ENCODE data around the gene AGBL1. TPM values are rescaled to one million over a fixed set of nuclear protein-coding genes. Genes with fewer than 3 reads are reported as not detected.

AGBL1 gene
- polyA plus RNA-seq, 1 experiment, result not detected

DNA sequence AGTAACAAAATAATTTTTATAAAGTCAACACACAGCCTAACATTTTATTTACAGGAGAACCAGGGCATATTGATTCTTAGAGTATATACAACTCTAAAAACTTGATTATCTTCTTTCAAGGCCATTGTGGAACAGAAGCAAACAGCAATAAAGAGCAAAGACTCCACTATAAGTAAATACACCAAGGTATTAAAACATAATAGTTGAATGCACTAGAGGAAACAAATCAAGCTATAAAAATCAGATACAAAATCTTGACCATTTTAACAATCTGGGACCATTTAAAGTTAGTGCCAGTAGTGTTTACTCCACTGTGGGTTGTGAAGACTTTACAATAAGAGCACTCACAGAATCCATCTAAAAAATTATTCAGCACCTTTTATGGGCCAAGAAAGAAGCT, 323.6 kb downstream of the AGBL1 start:
- Histone ChIP-seq H3K27me3 (ENCODE audit: control insufficient read depth, insufficient read depth, low read length) (no peaks in the 10 kb centered on the region), H3K4me3 (ENCODE audit: low read depth, low read length) (no peak overlapping the region), H3K27ac (ENCODE audit: low read depth, low read length) (no peak overlapping the region), H3K9me3 (ENCODE audit: control insufficient read depth, insufficient read depth, low read length) (peaks cover 16% of the 10 kb centered on the region)
- ChIA-PET POLR2A (no interaction called here), CTCF (no interaction called here)
- no peak for DNase-seq (ENCODE audit: low read depth, low spot score)
- TF ChIP-seq, protein P1, sequence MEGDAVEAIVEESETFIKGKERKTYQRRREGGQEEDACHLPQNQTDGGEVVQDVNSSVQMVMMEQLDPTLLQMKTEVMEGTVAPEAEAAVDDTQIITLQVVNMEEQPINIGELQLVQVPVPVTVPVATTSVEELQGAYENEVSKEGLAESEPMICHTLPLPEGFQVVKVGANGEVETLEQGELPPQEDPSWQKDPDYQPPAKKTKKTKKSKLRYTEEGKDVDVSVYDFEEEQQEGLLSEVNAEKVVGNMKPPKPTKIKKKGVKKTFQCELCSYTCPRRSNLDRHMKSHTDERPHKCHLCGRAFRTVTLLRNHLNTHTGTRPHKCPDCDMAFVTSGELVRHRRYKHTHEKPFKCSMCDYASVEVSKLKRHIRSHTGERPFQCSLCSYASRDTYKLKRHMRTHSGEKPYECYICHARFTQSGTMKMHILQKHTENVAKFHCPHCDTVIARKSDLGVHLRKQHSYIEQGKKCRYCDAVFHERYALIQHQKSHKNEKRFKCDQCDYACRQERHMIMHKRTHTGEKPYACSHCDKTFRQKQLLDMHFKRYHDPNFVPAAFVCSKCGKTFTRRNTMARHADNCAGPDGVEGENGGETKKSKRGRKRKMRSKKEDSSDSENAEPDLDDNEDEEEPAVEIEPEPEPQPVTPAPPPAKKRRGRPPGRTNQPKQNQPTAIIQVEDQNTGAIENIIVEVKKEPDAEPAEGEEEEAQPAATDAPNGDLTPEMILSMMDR (IDR thresholded peaks at IDR 0.05; ENCODE audit: low read depth, low read length), result no peak

DNA sequence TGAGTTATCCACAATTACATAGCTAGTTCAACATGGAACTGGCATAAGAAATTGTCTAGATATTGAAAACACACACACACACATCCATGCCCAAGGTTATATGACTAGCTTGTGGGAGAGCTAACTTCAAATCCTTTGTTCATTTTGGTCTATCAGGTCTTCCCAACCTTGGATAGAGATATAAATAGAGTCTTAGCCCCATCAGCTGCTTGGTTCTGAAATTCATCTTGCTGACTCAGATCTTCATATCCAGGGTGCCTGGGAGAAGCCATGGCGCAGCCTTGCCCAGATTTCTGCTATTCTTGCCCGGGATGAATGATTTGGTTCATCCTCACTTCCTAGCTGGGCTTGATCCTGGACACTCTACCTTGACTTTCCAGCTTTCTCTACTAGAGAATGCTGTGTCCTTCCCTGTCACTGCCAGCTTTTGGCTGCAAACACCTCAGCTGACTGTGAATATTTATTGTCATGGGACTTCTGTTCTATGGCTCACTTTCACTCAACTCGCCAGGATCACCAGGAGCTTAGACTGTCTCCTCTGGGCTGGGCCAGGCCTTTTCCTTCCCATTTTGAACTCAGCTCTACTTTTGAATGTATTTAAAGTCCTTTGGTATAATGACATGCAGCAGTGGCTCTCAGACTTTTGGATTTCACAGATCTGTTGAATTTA, 324.4 kb downstream of the AGBL1 start:
- POLR2A ChIA-PET, result no interaction called here
- CTCF ChIA-PET, result no interaction called here
- Histone ChIP-seq H3K9me3 (ENCODE audit: control insufficient read depth, insufficient read depth, low read length) (peaks cover 16% of the 10 kb centered on the region), H3K27ac (ENCODE audit: low read depth, low read length) (no peak overlapping the region), H3K27me3 (ENCODE audit: control insufficient read depth, insufficient read depth, low read length) (no peaks in the 10 kb centered on the region), H3K4me3 (ENCODE audit: low read depth, low read length) (no peak overlapping the region)
- no peak for DNase-seq (ENCODE audit: low read depth, low spot score)
- TF ChIP-seq, protein P1 (IDR thresholded peaks at IDR 0.05; ENCODE audit: low read depth, low read length), result no peak

DNA sequence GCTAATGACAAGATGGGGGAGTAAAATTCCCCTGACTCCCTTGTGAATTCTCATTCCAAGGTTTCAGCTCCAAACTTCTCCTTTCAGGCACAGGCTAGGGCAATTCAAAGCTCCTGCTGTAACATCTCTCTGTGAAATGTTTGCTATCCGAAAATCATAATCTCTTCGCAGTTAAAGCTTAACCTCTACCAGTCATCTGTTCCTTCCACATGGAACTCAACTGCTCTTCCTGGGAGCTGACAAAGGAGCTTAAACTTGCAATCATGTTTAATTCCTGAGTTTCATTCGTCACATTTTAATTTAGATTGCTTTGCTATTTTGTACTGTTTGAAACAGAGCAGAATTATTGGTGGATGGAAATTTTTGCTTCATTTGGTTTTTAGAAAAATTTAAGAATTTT, 328.6 kb downstream of the AGBL1 start:
- Histone ChIP-seq H3K27ac (ENCODE audit: low read depth, low read length) (no peak overlapping the region), H3K9me3 (ENCODE audit: control insufficient read depth, insufficient read depth, low read length) (peaks cover 22% of the 10 kb centered on the region), H3K27me3 (ENCODE audit: control insufficient read depth, insufficient read depth, low read length) (no peaks in the 10 kb centered on the region), H3K4me3 (ENCODE audit: low read depth, low read length) (no peak overlapping the region)
- DNase-seq (ENCODE audit: low read depth, low spot score), result no peak
- TF ChIP-seq, protein P1 (IDR thresholded peaks at IDR 0.05; ENCODE audit: low read depth, low read length), result no peak
- ChIA-PET CTCF (no interaction called here), POLR2A (no interaction called here)

DNA sequence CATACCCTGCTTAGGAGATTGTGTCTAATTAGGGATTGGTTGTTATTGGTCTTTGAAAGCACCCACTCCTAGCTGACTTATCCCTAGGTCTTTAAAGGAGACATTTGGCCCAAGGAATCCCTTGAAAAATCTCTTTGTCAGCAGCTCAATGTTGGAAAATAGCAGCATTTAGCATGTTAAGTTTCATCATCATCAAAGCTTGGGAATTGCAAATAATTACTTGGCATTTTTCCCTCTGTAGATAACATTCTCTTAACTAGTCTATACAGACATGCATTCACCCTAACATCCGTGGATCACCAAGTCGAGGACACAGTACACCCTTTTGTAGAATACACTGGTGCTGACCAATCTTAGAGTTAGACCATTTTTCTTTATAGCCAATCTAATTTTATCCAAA, 332.2 kb downstream of the AGBL1 start:
- ChIA-PET POLR2A (no interaction called here), CTCF (no interaction called here)
- Histone ChIP-seq H3K9me3 (ENCODE audit: control insufficient read depth, insufficient read depth, low read length) (peaks cover 13% of the 10 kb centered on the region; the same call in 1 of the 2 replicates), H3K4me3 (ENCODE audit: low read depth, low read length) (no peak overlapping the region), H3K27me3 (ENCODE audit: control insufficient read depth, insufficient read depth, low read length) (no peaks in the 10 kb centered on the region), H3K27ac (ENCODE audit: low read depth, low read length) (no peak overlapping the region)
- DNase-seq (ENCODE audit: low read depth, low spot score), result no peak
- TF ChIP-seq, protein P1 (IDR thresholded peaks at IDR 0.05; ENCODE audit: low read depth, low read length), result no peak

DNA sequence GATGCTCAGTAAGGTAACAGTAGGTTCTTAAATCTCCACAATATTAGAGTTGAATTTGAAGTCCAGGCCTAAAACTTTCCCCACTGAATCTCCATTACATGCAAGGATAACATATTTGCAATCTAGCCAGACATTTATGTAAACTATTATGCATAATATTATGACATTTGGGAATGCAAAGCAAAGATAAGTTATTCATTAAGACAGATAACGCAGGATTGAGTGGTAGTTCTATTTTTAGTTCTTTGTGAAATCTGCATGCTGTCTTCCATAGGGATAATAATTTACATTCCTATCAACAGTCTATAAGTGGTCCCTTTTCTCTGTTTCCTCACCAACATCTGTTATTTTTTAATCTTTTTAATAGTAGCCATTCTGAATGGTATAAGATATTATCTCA, 333.5 kb downstream of the AGBL1 start:
- Histone ChIP-seq H3K9me3 (ENCODE audit: control insufficient read depth, insufficient read depth, low read length) (peaks cover 10% of the 10 kb centered on the region; the same call in 1 of the 2 replicates), H3K27me3 (ENCODE audit: control insufficient read depth, insufficient read depth, low read length) (no peaks in the 10 kb centered on the region), H3K4me3 (ENCODE audit: low read depth, low read length) (no peak overlapping the region), H3K27ac (ENCODE audit: low read depth, low read length) (no peak overlapping the region)
- ChIA-PET POLR2A (no interaction called here), CTCF (no interaction called here)
- TF ChIP-seq, protein P1 (IDR thresholded peaks at IDR 0.05; ENCODE audit: low read depth, low read length), result no peak
- no peak for DNase-seq (ENCODE audit: low read depth, low spot score)
